Activated naive CD4-positive, alpha-beta T cell treated with anti-CD3 and anti-CD28 coated beads, Interleukin-2, amount 50 U/mL, for 16 hours (primary cell): ENCODE measurements around the gene TEX53.
A peak's percentile ranks its signal among the peaks of the same experiment; 100 is the strongest.

Experiments
- DNase-seq: peaks from one replicate; pipeline ENCODE4 v3.0.0-alpha.2; 2020

TEX53 gene

GRCh38 chr9:114657705-114658104 lies at the start of gene TEX53:
Gene TEX53, minus strand, starts transcription at chr9:114657805. Its CDS starts 31 bp downstream, at chr9:114657774.
- no peak for DNase-seq

GRCh38 chr9:114706711-114707110 lies 49.1 kb upstream of the TEX53 start:
- DNase-seq: no peak

GRCh38 chr9:114701988-114702387 lies 44.4 kb upstream of the TEX53 start:
- no peak for DNase-seq

- no peak for DNase-seq
These were observed 40.3 kb upstream of the TEX53 start for GRCh38 chr9:114697951-114698351.

GRCh38 chr9:114696814-114697544 lies 39.4 kb upstream of the TEX53 start:
- peak; percentile 54 for DNase-seq

GRCh38 chr9:114695948-114696347 lies 38.3 kb upstream of the TEX53 start:
- DNase-seq: no peak

- peak; percentile 31 for DNase-seq
These were observed 37.2 kb upstream of the TEX53 start for GRCh38 chr9:114694719-114695269.

GRCh38 chr9:114694146-114694545 lies 36.5 kb upstream of the TEX53 start:
- DNase-seq: no peak

- no peak for DNase-seq
These were observed 35.7 kb upstream of the TEX53 start for GRCh38 chr9:114693248-114693855.

GRCh38 chr9:114691956-114692295 lies 34.3 kb upstream of the TEX53 start:
- DNase-seq: peak; percentile 24

- DNase-seq: peak; percentile 77
These were observed 33.7 kb upstream of the TEX53 start for GRCh38 chr9:114691046-114691955.

GRCh38 chr9:114690308-114690707 lies 32.7 kb upstream of the TEX53 start:
- no peak for DNase-seq

- no peak for DNase-seq
These were observed 32.2 kb upstream of the TEX53 start for GRCh38 chr9:114689813-114690212.

GRCh38 chr9:114688909-114689610 lies 31.5 kb upstream of the TEX53 start:
- DNase-seq: no peak

GRCh38 chr9:114688379-114688778 lies 30.8 kb upstream of the TEX53 start:
- DNase-seq: no peak

- no peak for DNase-seq
These were observed 29.4 kb upstream of the TEX53 start for GRCh38 chr9:114687034-114687433.

GRCh38 chr9:114685951-114686350 lies 28.3 kb upstream of the TEX53 start:
- DNase-seq: no peak

GRCh38 chr9:114684036-114684435 lies 26.4 kb upstream of the TEX53 start:
- peak; percentile 33 for DNase-seq

GRCh38 chr9:114682846-114683245 lies 25.2 kb upstream of the TEX53 start:
- no peak for DNase-seq

- peak; percentile 78 for DNase-seq
These were observed 24.2 kb upstream of the TEX53 start, which contains the start of gene TEX48 for GRCh38 chr9:114681594-114682332. Gene TEX48, minus strand, starts transcription at chr9:114682192. Its CDS starts 10,469 bp downstream, at chr9:114671723.

- DNase-seq: no peak
These were observed 22.8 kb upstream of the TEX53 start for GRCh38 chr9:114680259-114681001.
